ENCODE results near the gene LHFPL2. TPM values are rescaled to one million over a fixed set of nuclear protein-coding genes. Genes with fewer than 3 reads are reported as not detected.
"Not testable (repeated sequence)": the region's sequence is repeated elsewhere in the genome, so short reads cannot be mapped to it uniquely, and the experiment has no call there.

The LHFPL2 gene
- total RNA-seq (2014; rRNA removed; shearing (Covaris generic)) = 22.9 and 33.9 TPM in 2 replicates

GRCh38 chr5:78648359-78649210, at the start of gene LHFPL2:
Gene LHFPL2 (minus strand): TSS chr5:78648772. CDS start chr5:78510213, 138,559 bp downstream.
- peak; percentile 75 for DNase-seq (ENCODE audit: low read depth)

GRCh38 chr5:78696637-78697036, 48.1 kb upstream of the LHFPL2 start:
- no peak for DNase-seq (ENCODE audit: low read depth)

- DNase-seq (ENCODE audit: low read depth) = not testable (repeated sequence)
These were observed 47.5 kb upstream of the LHFPL2 start for GRCh38 chr5:78696052-78696451.

- no peak for DNase-seq (ENCODE audit: low read depth)
These were observed 44.8 kb upstream of the LHFPL2 start for GRCh38 chr5:78693339-78693738.

- no peak for DNase-seq (ENCODE audit: low read depth)
These were observed 42.8 kb upstream of the LHFPL2 start for GRCh38 chr5:78691084-78691960.

GRCh38 chr5:78690253-78690972, 41.8 kb upstream of the LHFPL2 start:
- no peak for DNase-seq (ENCODE audit: low read depth)

GRCh38 chr5:78689540-78690252, 41.1 kb upstream of the LHFPL2 start:
- no peak for DNase-seq (ENCODE audit: low read depth)

- not testable (repeated sequence) for DNase-seq (ENCODE audit: low read depth)
These were observed 38.9 kb upstream of the LHFPL2 start for GRCh38 chr5:78687514-78687913.

GRCh38 chr5:78683905-78684304, 35.3 kb upstream of the LHFPL2 start:
- not testable (repeated sequence) for DNase-seq (ENCODE audit: low read depth)

GRCh38 chr5:78679905-78680304, 31.3 kb upstream of the LHFPL2 start:
- no peak for DNase-seq (ENCODE audit: low read depth)

GRCh38 chr5:78677777-78678668, 29.5 kb upstream of the LHFPL2 start:
- DNase-seq (ENCODE audit: low read depth) = peak; percentile 86

- DNase-seq (ENCODE audit: low read depth) = no peak
These were observed 27.6 kb upstream of the LHFPL2 start for GRCh38 chr5:78675956-78676730.

GRCh38 chr5:78673827-78674226, 25.3 kb upstream of the LHFPL2 start:
- not testable (repeated sequence) for DNase-seq (ENCODE audit: low read depth)

GRCh38 chr5:78672154-78672553, 23.6 kb upstream of the LHFPL2 start:
- no peak for DNase-seq (ENCODE audit: low read depth)

- peak; percentile 45 for DNase-seq (ENCODE audit: low read depth)
These were observed 23.0 kb upstream of the LHFPL2 start for GRCh38 chr5:78671609-78672008.

GRCh38 chr5:78670701-78671269, 22.2 kb upstream of the LHFPL2 start:
- DNase-seq (ENCODE audit: low read depth) = no peak

- no peak for DNase-seq (ENCODE audit: low read depth)
These were observed 20.8 kb upstream of the LHFPL2 start for GRCh38 chr5:78669331-78669730.

- DNase-seq (ENCODE audit: low read depth) = peak; percentile 57
These were observed 19.0 kb upstream of the LHFPL2 start for GRCh38 chr5:78667461-78668103.

Measured in Daoy (cell line).